ENCODE data around the gene CPS1. TPM values are rescaled to one million over a fixed set of nuclear protein-coding genes. Genes with fewer than 3 reads are reported as not detected.

CPS1 gene
- total and polyA plus RNA-seq, 2 donors (not counting 3 experiments of a cell fraction or from before 2014, with no cell fraction given) = 0.18 to 0.53 TPM

DNA sequence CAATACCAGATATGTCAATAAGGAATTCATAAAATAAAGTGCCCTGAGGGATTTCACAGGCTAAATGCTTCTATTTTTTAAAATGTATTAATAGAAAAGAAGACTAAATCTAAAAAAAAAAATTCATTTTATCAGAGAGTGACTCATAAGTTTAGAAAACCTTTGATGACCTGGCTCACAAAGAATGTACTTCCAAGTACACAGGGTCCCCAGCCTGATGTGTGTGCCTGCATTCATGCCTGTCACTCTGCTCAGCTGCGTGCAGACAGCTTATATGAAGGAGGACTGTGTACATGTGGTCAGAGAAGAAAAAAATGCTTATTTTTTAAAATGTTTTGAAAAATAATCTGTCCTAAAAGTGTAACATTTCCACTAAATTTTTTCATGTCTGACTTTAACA is 3.0 kb upstream of the CPS1 start:
- H2AFZ ChIP-seq (ENCODE audit: low read depth, low read length) = no peak overlapping the region
- TF ChIP-seq POLR2A (IDR thresholded peaks at IDR 0.05; ENCODE audit: low read depth, low read length) (no peak), GATA2 (IDR thresholded peaks at IDR 0.05; ENCODE audit: insufficient read depth, insufficient read length, low read depth, low read length) (no peak), JUN (IDR thresholded peaks at IDR 0.05; ENCODE audit: borderline replicate concordance, insufficient read depth, insufficient read length, low read depth) (peak; percentile 27), FOS (IDR thresholded peaks at IDR 0.05; ENCODE audit: borderline replicate concordance, insufficient read depth, low read length) (peak; percentile 64), POLR2AphosphoS5 (IDR thresholded peaks at IDR 0.05; ENCODE audit: insufficient read depth, low read depth, low read length) (no peak), EZH2 (IDR thresholded peaks at IDR 0.05; ENCODE audit: borderline replicate concordance, low read depth, low read length, severe bottlenecking) (no peak), MAX (IDR thresholded peaks at IDR 0.05; ENCODE audit: insufficient read depth, insufficient read length) (no peak)
- BruUV-seq (replicated peaks) = no TSS peak
- H4K20me1 ChIP-seq (replicated peaks; ENCODE audit: control insufficient read depth, extremely low read depth, insufficient read depth, low read length) = no peaks in the 10 kb centered on the region
- H3K27me3 ChIP-seq (ENCODE audit: control insufficient read depth in 2 of 2, insufficient read depth in 2 of 2, low read length in 2 of 2) = no peaks in the 10 kb centered on the region
- intact Hi-C loops (cut with micrococcal nuclease) (no loop called here), dilution Hi-C loops (cut with MboI; ENCODE audit: extremely low pct_ligation_motif_present, low sequenced_read_pairs) (no loop called here)
- no peak overlapping the region for H3K27ac ChIP-seq (ENCODE audit: insufficient read depth, low read depth, low read length)
- FAIRE-seq = peak; percentile 80
- no peak overlapping the region for H3K4me3 ChIP-seq (replicated peaks in 1 of 3; ENCODE audit: insufficient read depth in 1 of 3, low read depth in 1 of 3, low read length in 3 of 3)
- no peaks in the 10 kb centered on the region for H3K4me1 ChIP-seq (ENCODE audit: control insufficient read depth, extremely low read depth, insufficient read depth, low read length)
- no peaks in the 10 kb centered on the region for H3K9me1 ChIP-seq (replicated peaks; ENCODE audit: control insufficient read depth, extremely low read depth, insufficient read depth, low read length)
- no peaks in the 10 kb centered on the region for H3K79me2 ChIP-seq (ENCODE audit: control insufficient read depth, insufficient read depth, low read length)
- no peaks in the 10 kb centered on the region for H3K36me3 ChIP-seq (ENCODE audit: control insufficient read depth in 2 of 2, extremely low read depth in 1 of 2, insufficient read depth in 2 of 2, low read length in 2 of 2)
- no peak overlapping the region for H3K9ac ChIP-seq (replicated peaks; ENCODE audit: extremely low read depth, insufficient read depth, low read length)
- H3K4me2 ChIP-seq (ENCODE audit: insufficient read depth, low read length) = no peak overlapping the region
- no peaks in the 10 kb centered on the region for H3K9me3 ChIP-seq (replicated peaks; ENCODE audit: control insufficient read depth, insufficient read depth, low read length)
- ChIA-PET CTCF (no interaction called here), POLR2A (no interaction called here)
- DNase-seq (ENCODE audit: low read depth, low spot score) = peak; percentile 13

DNA sequence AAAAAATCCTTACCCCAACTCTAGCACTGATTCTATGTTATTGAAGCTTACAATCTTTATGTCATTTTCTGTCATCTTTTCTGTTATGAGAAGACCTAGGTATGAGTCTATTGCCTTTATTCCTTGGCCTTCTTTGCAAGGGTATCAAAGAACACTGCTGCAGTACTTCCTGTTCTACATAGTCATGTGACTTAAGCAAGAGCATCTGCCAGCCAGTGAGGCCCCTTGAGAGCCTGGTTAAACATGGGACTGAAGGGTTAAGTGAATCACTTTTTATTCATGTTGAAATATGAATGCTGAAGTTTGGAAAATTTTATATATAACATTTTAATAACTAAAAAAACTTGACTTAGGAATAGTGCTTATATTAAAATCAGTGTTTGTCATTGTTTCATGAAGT is 844 bp upstream of the CPS1 start:
- ChIA-PET POLR2A (no interaction called here), CTCF (no interaction called here)
- Histone ChIP-seq H3K4me3 (replicated peaks in 1 of 3; ENCODE audit: insufficient read depth in 1 of 3, low read depth in 1 of 3, low read length in 3 of 3) (no peak overlapping the region), H3K79me2 (ENCODE audit: control insufficient read depth, insufficient read depth, low read length) (no peaks in the 10 kb centered on the region), H2AFZ (ENCODE audit: low read depth, low read length) (no peak overlapping the region), H3K9me1 (replicated peaks; ENCODE audit: control insufficient read depth, extremely low read depth, insufficient read depth, low read length) (no peaks in the 10 kb centered on the region), H3K9me3 (replicated peaks; ENCODE audit: control insufficient read depth, insufficient read depth, low read length) (no peaks in the 10 kb centered on the region), H3K4me2 (ENCODE audit: insufficient read depth, low read length) (no peak overlapping the region), H3K36me3 (ENCODE audit: control insufficient read depth in 2 of 2, extremely low read depth in 1 of 2, insufficient read depth in 2 of 2, low read length in 2 of 2) (no peaks in the 10 kb centered on the region), H3K9ac (replicated peaks; ENCODE audit: extremely low read depth, insufficient read depth, low read length) (no peak overlapping the region), H3K4me1 (ENCODE audit: control insufficient read depth, extremely low read depth, insufficient read depth, low read length) (no peaks in the 10 kb centered on the region), H3K27ac (ENCODE audit: insufficient read depth, low read depth, low read length) (no peak overlapping the region), H4K20me1 (replicated peaks; ENCODE audit: control insufficient read depth, extremely low read depth, insufficient read depth, low read length) (no peaks in the 10 kb centered on the region), H3K27me3 (ENCODE audit: control insufficient read depth in 2 of 2, insufficient read depth in 2 of 2, low read length in 2 of 2) (no peaks in the 10 kb centered on the region)
- dilution Hi-C loops (cut with MboI; ENCODE audit: extremely low pct_ligation_motif_present, low sequenced_read_pairs) (no loop called here), intact Hi-C loops (cut with micrococcal nuclease) (no loop called here)
- TF ChIP-seq MYC (IDR thresholded peaks at IDR 0.05; ENCODE audit: low read depth, low read length) = no peak
- no peak for TF ChIP-seq FOS (IDR thresholded peaks at IDR 0.05; ENCODE audit: borderline replicate concordance, insufficient read depth, low read length)
- no peak for TF ChIP-seq POLR2AphosphoS5 (IDR thresholded peaks at IDR 0.05; ENCODE audit: insufficient read depth, low read depth, low read length)
- no peak for TF ChIP-seq POLR2A (IDR thresholded peaks at IDR 0.05; ENCODE audit: low read depth, low read length)
- no TSS peak for BruUV-seq (replicated peaks)
- DNase-seq (ENCODE audit: low read depth, low spot score) (no peak), FAIRE-seq (no peak)
